GM18951 (cell line): ENCODE measurements around the gene WDR82.
"Not testable (repeated sequence)": the region's sequence is repeated elsewhere in the genome, so short reads cannot be mapped to it uniquely, and the experiment has no call there.

Experiments used
- POLR2A ChIP-seq: IDR thresholded peaks from 4 replicates; pipeline ENCODE4 v1.6.1; 2011; ENCODE audit warnings: mild to moderate bottlenecking; ENCODE audit not compliant: insufficient read length, insufficient read depth; ENCODE audit errors: extremely low read depth
- in situ Hi-C: fragments of 300-500 bp; cut with MboI; formaldehyde crosslinking; loops from one replicate; pipeline ENCODE4 v1.12.0; 2022; ENCODE audit warnings: low sequenced_read_pairs, mixed read lengths, inconsistent platforms; ENCODE audit not compliant: unreplicated experiment

WDR82 gene

DNA sequence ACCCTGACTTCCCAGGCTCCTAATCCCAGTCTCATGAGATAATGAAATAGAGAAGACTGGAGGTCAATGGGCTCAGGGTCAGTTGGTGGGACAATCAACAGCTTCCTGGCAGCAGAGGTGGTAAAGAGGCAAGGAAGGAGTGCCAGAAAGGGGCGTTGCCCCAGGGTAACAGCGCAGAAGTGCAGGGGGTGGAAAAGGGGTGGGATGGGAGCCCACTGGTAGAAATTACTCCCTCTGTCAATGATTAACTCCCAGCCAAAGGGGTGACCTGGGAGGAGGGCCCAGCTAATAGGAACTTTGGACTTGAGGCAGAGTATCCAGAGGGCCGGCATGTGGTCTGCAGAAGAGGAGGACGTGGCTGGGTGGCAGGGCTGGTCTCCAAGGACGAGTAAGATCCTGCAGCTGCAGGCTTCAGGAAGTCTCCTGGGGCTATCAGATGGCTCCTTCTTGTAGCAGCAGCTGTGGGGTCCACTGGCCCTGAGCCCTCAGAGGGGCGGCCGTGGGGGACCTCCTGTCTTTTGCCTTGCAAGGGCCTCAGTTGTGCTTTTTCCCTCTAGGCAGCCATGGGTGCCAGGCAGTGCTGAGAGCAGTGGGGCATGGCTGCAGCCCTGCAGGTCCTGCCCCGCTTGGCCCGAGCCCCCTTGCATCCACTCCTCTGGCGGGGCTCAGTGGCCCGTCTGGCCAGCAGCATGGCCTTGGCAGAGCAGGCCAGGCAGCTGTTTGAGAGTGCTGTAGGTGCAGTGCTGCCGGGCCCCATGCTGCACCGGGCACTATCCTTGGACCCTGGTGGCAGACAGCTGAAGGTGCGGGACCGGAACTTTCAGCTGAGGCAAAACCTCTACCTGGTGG is 11.5 kb upstream of the WDR82 start:
- in situ Hi-C loops = no loop called here
- no peak for TF ChIP-seq POLR2A

DNA sequence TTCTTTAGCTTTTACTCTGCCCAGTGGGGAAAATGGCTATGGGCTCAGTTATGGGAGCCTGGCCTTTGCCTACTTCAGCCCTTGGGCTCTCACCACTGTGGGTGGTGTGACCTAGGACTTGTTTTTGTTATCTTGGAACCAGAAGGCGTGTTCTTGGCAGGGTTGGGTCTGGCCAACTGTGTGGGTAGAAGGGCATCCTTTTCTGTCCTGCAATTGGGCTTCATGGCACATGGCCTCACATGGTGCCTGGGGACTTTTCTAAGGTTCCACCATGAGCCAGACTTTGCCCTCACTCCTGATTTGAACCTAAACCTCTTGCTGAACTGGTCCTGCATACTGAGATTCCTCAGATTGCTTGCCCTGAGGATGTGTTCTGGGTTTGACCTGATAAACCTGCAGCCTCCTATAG is 10.9 kb upstream of the WDR82 start:
- no peak for TF ChIP-seq POLR2A
- in situ Hi-C loops = no loop called here

DNA sequence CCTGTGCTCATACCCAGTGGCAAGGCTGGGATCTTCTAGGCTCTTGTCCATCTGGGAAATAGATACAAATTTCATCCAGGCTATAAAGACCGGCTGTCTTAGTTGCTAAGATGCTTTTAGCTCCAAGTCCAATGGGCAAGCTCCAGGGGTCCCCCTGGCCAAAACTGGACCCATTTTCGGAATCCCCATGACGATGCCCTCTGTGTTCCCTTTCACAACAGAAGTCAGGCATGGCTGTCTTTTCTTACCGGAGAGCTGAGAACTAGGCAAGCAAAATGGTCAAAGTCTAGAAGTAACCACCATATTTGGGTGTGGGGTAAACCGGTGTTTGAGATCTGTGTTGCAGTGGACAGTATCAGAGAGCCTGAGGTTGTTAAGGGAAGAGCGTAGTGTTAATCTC is 10.2 kb upstream of the WDR82 start:
- in situ Hi-C loops = no loop called here

DNA sequence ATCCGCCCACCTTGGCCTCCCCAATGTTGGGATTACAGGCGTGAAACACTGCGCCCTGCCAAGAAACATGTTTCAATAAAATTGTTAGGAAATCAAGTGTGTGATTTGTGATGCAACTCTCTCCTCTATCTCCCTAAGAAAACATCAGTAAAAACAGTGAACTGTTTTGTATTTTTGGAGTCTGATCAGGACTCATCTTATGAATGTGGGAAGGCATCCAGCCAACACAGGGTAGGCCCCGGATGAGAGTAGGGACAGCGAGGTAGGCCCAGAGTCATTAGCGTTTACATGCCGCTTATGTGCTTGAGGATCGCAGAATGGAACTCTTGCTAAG is 8.3 kb upstream of the WDR82 start:
- no peak for TF ChIP-seq POLR2A
- in situ Hi-C loops = no loop called here

More for the DNA sequence above, 10.2 kb upstream of the WDR82 start:
- no peak for TF ChIP-seq POLR2A

DNA sequence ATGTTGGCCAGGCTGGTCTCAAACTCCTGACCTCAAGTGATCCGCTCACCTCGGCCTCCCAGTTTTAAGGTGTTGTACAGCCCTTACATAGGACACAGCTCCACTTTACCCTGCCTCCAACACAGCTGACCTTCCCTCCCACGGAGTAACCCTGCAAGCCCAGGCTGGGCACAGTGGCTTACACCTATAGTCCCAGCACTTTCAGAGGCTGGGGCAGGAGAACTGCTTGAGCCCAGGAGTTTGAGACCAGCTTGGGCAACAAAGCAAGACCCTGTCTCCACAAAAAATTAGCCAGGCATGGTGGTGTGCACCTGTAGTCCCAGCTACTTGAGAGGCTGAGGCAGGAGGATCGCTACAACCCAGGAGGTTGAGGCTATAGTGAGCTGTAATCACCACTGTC is 5.6 kb upstream of the WDR82 start:
- in situ Hi-C loops = not testable (repeated sequence)

DNA sequence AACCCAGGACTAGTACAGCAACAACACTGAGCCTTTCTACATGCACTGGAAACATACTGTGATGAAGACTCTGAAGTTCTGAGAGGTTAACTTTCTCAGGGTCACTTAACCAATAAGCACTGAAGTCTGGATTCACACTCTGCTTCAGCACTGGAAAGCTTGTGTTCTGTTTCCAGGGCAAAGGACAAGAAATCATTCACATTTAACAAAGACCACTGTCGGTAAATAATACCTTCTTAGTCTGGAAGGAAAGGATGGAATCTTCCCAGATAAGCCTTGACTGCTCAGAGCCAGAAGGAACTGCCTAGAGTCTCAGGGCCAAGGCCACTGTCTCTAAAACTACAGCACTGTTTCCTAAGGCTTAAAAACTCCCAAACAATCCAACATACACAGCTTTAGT is 4.9 kb upstream of the WDR82 start:
- in situ Hi-C loops = no loop called here
- no peak for TF ChIP-seq POLR2A

DNA sequence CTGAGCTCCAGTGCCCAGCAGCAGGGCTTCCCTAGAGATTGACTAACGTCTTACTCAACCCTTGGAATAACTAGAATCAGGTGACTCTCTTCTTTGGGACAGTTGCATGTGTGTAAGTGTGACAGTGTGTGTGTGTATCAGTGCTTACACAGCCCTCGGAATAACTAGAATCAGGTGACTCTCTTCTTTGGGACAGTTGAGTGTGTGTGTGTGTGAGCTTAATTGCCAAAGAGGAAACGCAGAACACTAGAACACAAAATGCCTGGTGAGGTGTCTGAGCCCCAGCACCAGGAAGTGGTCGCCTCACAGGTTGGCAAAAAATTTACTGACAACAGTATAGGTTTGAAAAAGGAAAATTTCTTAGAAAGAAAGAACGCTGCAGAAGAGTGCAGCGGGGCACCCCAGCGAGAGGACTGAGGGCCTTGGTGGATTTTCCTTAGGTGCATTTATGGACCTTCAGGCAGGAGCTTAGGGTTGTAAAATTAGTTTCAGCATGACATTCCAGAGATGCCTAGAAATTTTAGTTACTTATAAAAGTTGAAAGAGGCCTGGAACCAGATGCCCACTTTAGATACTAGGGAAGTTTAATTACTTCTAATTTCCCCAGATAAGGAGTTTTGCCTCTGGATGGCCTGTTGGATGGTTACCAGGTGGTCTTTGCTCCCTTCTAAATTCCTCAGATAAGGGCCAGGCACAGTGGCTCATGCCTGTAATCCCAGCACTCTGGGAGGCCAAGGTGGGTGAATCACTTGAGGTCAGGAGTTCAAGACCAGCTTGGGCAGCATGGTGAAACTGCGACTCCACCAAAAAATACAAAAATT is 3.7 kb upstream of the WDR82 start:
- in situ Hi-C loops = no loop called here
- TF ChIP-seq POLR2A = no peak

DNA sequence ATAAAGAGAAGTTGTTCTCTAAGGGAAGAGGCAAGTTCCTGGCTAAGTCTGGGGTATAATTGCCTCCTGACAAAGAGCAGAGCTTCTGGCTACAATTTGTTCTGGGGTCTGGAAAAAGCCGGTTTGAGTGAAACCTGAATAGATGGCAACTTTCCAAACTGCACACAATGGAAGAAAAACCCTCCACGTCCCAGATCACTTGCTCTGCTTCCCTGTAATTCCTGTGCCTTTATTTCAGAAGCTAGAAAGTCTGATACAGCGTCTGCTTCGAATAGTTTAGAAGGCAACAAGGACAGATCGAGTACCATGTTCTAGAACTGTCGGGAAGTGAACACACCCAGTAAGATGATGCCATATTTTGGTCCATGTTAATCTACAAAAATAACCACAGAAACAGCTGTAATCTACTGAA is 1.6 kb upstream of the WDR82 start:
- no peak for TF ChIP-seq POLR2A
- in situ Hi-C loops = no loop called here

DNA sequence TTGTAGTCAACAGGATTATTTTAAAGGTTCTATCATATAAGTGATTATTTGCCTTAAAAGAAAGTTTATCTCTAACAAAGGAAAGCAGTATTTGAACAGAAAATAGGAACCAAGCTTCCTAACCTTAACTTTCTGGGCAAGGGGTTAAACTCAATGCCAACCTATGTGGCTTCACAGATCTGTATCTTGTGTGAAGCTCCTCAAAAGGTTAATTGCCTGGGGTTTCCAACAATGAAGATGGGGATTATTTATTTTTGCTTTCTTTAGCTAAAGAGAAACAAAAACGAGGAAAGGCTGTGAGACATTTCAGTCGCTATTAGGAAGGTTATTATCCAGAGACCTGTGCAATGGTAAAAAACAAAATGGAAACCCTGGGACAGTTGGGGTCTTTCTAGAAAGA is 1.1 kb upstream of the WDR82 start:
- no peak for TF ChIP-seq POLR2A
- in situ Hi-C loops = no loop called here

DNA sequence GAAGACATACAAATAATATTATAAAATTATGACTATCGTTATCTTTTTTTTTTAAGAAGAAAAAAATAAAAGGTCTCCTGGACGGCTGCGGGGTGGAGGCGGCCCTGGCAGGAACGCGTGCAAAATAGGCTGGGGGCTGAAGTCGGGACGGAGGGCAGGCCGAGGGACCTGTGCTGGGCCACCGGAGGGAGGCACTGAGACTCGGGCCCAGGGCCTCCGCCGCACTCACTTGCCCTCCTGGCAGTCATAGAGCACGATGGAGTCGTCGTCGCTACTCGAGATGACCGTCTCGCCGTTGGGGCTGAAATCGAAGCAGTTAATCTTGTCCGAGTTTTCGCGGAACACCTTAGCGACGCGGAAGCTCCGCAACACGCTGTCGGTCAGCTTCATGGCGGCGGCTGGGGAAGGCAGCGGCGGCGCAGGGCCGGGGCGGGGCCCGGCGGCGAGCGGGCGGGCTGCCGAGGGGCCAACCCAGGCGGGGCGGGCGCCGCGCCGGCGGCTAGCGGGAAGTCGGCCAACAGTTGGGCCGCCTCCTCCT is 408 bp downstream of the WDR82 start:
- TF ChIP-seq POLR2A = peak; percentile 0

DNA sequence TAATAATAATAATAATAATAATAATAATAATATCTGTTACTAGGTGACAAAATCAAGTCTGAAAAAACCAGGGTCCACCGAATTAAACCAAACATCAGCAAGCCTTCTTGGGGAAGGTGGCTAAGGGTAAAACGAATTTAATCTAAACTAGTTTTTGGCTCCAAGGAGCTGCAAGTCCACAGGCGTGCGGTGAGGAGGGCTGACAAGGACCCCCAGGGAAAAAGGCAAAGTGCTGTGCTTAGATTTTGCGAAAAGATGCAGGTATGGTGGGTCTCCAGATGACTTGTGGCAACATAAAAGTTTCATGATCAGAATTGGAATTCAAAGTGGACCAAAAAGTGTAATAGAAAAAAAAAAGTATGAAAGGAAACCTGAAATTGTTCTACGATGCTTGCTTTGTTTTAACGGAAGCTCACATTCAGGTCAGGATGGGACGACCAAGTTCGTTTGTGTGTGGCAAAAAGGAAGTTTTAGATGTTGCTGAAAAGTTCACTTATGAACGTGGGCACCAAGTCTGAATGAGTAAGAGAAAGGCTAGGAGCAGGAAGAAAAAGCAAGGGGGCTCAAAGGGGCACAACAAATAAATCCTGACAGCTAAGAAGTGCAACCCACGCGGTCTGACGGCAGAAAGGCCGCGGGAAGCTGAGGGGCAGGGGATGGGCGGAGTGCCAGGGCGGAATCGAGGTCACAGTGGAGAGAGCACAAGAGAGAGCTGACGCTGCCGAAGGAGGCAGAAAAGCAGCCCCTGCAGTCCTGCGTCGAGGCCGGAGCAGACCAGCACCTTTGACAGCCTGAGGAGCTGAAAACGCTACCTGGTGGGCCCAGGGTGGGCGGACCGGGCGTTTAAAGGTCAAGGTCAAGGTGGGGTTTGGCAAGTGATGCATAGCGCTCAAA is 1.1 kb downstream of the WDR82 start:
- TF ChIP-seq POLR2A = peak; percentile 64
- in situ Hi-C loops = no loop called here

More for the DNA sequence above, 408 bp downstream of the WDR82 start:
- in situ Hi-C loops = no loop called here

DNA sequence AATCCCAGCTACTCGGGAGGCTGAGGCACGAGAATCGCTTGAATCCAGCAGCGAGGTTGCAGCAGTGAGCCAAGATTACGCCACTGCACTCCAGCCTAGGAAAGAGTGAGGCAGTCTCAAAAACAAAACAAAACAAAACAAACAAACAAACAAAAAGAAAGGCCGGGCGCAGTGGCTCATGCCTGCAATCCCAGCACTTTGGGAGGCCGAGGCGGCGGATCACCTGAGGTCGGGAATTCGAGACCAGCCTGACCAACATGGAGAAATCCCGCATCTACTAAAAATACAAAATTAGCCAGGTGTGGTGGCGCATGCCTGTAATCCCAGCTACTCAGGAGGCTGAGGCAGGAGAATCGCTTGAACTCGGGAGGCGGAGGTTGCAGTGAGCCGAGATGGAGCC is 3.7 kb downstream of the WDR82 start:
- in situ Hi-C loops = not testable (repeated sequence)

DNA sequence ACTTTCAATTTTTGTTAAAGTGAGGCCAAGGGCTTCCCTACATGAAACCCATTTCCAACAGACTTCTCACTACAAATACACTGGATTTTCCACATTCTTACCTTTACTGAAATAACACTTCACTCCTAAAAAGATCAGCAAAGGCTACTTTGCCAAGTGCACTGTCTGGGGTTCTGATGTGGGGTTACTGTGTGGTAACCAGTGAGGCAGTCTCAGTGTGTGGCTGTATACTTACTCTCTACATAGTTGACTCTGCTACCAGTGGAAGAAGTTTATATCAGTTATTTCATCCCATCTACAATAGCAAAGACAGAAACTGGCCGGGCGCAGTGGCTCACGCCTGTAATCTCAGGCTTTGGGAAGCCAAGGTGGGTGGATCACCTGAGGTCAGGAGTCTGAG is 5.6 kb downstream of the WDR82 start:
- in situ Hi-C loops = no loop called here
- TF ChIP-seq POLR2A = no peak

DNA sequence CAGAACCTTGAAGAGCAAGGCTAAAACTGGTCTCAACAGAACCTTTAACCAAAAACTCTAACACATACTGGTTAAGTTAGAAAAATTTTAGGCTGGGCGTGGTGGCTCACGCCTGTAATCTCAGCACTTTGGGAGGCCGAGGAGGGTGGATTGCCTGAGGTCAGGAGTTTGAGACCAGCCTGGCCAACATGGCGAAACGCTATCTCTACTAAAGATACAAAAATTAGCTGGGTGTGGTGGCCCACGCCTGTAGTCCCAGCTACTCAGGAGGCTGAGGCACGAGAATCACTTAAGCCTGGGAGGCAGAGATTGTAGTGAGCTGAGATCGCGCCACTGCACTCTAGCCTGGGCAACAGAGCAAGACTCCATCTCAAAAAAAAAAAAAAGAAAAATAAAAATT is 6.3 kb downstream of the WDR82 start:
- in situ Hi-C loops = not testable (repeated sequence)
